GM12892 (cell line): ENCODE data around the gene LCN12.
"Not testable (repeated sequence)": the region's sequence is repeated elsewhere in the genome, so short reads cannot be mapped to it uniquely, and the experiment has no call there.

Experiments used
- DNase-seq: peaks from one replicate; pipeline ENCODE4 v3.0.0; 2011; ENCODE audit not compliant: insufficient read length
- FAIRE-seq: peaks from 2 replicates; lab custom pipeline; 2011; peaks lifted over from hg19 to GRCh38; lab: Jason Lieb, UNC
- POLR2A ChIP-seq: IDR thresholded peaks from 2 replicates; pipeline ENCODE4 v1.6.1; 2011; ENCODE audit warnings: low read depth, low read length, control low read depth
- POLR2AphosphoS5 ChIP-seq: IDR thresholded peaks from 2 replicates; pipeline ENCODE4 v1.6.1; 2011; ENCODE audit warnings: low read depth, low read length, control low read depth
- TAF1 ChIP-seq: IDR thresholded peaks from 2 replicates; pipeline ENCODE4 v1.6.1; 2011; ENCODE audit warnings: low read depth, mild to moderate bottlenecking, control low read depth, low read length, borderline replicate concordance

The LCN12 gene

DNA sequence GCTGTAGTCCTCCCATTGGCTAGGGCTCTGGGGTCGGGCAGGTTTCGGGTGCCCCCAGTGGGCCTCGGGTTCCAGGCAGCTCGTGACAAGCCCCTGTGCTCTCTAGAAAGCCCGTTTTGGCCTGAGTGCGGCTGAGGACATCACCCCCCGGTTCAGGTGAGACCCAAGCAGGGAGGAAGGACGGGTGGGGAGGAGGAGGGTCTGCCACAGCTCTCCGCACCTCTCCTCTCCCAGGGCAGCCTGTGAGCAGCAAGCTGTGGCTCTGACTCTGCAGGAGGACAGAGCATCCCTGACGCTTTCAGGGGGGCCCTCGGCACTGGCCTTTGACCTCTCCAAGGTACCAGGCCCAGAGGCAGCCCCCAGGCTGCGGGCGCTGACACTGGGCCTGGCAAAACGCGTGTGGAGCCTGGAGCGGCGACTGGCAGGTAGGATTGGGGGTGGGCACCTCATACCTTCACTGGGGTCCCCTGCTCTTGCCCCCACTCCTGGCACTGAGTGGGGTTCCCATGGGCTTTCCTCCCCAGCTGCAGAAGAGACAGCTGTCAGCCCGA is 40.8 kb downstream of the LCN12 start:
- DNase-seq (no peak), FAIRE-seq (peak; percentile 9)
- TF ChIP-seq POLR2A (no peak), POLR2AphosphoS5 (no peak), TAF1 (no peak)

DNA sequence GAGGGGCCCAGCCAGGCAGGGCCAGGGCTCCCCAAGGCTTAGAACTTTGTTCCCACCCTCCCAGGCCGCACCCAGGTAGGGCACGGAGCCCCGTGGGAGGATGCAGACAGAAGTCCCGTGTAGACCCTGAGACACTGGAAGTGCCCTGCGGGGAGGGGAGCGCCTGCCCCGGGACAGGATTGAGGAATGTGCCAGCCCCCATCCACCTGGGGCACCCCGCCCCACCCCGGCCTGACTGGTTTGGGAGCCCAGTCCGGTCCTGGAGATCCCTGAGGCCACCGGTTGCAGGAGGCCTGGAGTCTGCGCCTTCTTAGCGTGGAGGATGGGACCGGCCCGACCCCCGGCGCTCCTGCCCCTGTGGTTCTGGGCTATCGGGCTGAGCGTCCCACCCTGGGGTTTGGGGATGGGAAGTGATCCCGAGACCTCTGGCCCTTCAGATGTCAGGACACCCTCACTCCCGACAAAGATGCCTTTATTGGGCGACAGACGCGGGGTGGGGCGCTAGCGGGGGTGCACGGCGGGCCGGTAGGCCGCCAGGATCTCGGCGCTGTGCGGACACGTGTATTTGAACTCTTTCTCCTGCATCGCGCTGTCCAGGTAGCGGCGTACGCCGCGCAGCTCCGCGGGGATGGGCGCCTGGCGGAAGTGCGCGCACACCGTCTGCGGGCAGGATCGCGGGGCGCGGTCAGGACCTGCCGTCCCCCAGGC is 42.3 kb downstream of the LCN12 start:
- TF ChIP-seq TAF1, result no peak
- TF ChIP-seq POLR2A, result no peak
- no peak for TF ChIP-seq POLR2AphosphoS5
- FAIRE-seq, result no peak
- no peak for DNase-seq

DNA sequence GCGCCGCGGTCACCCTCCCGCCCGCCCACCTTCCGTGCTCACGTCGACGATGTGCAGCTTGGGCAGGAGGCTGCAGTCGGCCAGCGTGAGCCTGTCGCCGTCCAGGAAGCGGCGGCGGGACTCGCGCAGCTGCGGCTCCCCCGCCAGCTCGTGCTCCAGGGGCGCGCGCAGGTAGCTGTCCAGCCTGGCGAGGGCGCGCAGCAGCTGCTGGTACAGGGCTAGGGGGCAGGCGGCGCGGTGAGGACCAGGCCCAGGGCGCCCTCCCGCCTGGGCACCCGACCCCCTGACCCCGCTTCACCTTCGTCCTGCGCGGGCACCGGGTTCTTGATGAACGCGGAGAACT is 42.8 kb downstream of the LCN12 start:
- DNase-seq, result no peak
- TF ChIP-seq TAF1 (no peak), POLR2A (no peak), POLR2AphosphoS5 (no peak)
- FAIRE-seq, result no peak

DNA sequence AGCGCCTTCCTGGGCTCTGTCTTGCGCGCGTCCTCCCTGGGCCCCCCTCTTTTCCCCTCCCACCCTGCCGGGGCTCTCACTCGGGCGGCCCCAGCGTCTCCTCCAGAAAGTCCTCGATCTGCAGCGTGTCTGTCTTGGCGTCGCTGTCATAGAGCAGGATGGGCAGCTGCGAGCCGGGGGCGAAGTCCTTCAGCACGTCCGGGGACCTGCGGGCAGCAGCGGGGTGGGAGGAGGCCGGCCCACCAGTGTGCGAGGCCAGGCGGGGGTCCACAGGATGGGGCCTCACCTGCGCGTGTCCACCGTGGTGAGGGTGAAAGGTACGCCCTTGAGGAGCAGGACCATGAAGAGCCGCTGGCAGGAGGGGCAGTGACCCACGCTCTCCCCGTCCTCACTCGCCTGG is 43.3 kb downstream of the LCN12 start:
- no peak for DNase-seq
- TF ChIP-seq TAF1 (no peak), POLR2A (no peak), POLR2AphosphoS5 (no peak)
- no peak for FAIRE-seq

DNA sequence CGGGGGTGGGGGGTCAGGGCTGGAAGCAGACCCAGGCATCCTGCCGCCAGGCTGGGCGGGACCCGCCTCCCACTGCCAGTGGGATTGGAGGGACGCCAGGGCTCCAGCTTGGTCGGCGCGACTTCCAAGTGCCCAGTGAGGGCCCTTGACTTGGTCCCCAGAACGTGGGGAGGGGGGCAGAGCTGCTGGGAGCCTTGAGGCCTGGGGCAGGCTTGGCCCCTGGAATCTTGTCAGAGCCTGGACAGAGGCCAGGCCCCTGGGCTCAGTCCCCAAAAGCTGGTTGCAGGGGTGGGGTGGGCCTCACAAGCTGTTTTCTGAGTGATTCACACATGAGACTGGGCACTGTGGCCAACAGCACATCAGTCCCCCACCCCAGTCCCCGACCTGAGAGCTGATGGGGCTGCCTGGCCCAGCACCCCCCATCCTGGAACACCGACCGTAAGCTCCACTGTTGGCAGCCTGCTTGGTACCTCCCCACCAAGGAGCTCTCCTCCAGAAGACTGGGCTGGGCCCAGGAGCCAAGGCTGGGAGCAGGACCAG is 43.8 kb downstream of the LCN12 start:
- TF ChIP-seq TAF1 (no peak), POLR2AphosphoS5 (no peak), POLR2A (no peak)
- FAIRE-seq (no peak), DNase-seq (no peak)

DNA sequence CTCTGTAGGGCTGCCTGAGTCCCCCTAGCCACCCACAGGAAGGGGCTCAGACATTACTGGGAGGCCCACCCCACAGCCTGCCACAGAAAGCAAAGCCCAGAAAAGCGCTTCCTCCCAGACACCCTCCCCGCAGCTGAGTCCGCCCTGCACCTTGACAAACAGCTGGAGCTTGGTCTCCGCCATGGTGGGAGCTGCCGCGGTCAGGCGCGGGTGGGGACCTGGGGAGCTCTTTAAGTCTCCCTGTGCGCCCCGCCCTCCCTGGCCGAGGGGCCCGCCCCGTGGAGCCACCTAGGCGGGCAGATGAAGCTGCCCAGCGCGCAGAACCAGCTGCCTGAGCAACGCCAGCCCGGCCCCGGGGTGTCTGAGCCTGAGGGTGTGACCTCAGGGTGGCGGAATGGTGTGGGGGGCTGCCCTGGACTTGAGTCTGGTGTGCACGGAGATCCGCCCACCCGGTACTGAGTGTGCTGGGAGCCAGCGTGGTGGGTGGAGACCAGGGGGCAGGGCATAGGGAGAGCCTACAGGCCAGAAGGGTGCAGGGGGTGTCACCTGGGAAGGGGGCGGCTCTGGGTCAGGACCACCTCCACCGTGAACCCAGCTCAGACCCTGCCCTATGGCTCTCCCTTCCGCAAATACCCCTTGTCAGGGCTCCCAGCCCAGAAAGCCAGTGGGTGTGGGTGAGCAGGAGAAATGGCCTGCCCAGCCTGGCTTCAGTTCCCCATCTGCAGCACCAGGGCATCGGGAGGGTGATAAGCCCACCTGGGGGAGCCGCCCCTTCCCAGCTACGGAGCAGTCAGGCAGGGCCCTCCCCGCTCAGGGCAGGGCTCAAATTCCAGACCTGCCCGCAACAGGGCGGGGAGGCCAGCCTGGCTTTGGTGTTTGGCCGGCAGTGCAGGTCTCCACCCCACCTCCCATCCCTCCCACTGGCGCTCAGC is 44.6 kb downstream of the LCN12 start, which contains the start of gene CLIC3:
TSS of gene CLIC3 (minus strand) at position 208 of the 932 bp plus-strand sequence. CDS start at position 183, 25 bp downstream.
- DNase-seq (no peak), FAIRE-seq (peak; percentile 36)
- TF ChIP-seq POLR2A, result no peak
- no peak for TF ChIP-seq POLR2AphosphoS5
- TF ChIP-seq TAF1, result no peak

DNA sequence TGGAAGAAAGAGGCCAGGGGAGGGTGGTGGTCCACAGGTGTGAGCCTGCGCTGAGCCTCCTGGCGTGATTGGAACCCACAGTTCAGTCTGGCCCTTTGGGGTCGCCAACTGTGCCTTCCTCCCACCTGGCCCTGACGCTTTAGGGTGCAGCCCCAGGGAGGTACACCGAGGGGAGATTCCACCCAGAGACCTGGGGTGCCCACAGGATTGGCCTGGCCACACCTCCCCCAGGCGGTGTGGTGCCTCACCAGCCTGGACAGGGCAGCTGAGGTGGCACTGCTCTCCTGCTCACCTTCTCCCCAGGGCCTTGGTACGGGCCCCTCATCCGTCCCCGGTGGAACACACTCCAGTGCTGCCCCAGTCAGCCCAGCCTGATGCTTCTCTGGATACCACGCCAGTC is 45.3 kb downstream of the LCN12 start:
- DNase-seq (no peak), FAIRE-seq (no peak)
- TF ChIP-seq TAF1 (no peak), POLR2AphosphoS5 (no peak), POLR2A (no peak)

DNA sequence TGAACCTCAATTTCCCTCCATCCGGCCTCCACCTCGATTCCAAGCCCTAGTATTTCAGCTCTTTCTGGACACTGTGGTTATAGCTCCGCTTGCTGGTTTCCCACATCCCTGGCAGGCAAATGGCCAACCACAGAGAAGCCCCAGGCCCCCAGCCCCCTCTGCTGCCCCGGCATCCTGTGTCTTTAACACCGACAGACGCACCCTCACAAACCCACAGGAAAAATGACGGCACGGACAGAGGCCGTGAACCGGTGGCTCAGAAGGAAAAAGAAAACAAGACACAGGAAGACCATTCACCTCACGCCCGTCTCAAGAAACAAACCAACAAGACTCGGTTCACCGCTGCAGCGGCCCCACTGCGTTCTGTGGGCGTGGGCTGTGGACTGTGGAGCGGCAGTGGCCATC is 45.8 kb downstream of the LCN12 start:
- TF ChIP-seq POLR2A (no peak), TAF1 (no peak)
- FAIRE-seq (no peak), DNase-seq (no peak)

DNA sequence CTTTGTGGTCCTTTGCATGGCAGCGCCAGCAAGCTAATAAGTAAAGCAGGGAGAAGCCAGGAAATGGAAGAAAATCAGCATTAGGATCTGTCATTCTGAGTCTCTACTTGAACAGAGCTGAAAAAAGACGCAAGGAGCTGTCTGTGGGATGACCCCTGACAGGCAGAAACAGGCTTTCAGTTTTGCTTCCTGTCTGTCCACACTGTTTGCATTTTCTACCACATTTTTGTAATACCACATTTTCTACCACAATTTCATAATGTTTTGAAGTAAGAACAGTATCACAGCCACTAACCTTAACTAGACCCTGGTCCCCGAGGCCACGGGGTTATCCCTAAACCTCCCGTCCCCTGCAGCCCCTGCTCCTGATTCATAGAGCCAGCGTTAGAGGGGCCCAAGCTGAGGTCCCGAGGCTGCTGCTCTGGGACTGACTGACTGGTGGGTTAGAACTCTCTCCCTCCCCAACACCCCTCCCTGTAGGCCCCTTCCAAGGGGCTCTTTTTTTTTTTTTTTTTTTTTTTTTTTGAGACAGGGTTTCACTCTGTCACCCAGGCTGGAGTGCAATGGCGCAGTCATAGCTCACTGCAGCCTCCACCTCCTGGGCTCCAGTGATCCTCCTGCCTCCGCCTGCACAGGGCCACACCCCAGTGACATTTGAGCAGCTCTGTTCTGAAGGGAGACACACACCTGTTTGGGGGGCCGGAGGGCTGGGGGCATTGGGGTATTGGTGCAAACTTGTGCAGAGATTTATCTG is 48.3 kb downstream of the LCN12 start:
- no peak for TF ChIP-seq TAF1
- TF ChIP-seq POLR2A, result no peak
- no peak for TF ChIP-seq POLR2AphosphoS5
- DNase-seq (peak; percentile 69), FAIRE-seq (peak; percentile 93)

DNA sequence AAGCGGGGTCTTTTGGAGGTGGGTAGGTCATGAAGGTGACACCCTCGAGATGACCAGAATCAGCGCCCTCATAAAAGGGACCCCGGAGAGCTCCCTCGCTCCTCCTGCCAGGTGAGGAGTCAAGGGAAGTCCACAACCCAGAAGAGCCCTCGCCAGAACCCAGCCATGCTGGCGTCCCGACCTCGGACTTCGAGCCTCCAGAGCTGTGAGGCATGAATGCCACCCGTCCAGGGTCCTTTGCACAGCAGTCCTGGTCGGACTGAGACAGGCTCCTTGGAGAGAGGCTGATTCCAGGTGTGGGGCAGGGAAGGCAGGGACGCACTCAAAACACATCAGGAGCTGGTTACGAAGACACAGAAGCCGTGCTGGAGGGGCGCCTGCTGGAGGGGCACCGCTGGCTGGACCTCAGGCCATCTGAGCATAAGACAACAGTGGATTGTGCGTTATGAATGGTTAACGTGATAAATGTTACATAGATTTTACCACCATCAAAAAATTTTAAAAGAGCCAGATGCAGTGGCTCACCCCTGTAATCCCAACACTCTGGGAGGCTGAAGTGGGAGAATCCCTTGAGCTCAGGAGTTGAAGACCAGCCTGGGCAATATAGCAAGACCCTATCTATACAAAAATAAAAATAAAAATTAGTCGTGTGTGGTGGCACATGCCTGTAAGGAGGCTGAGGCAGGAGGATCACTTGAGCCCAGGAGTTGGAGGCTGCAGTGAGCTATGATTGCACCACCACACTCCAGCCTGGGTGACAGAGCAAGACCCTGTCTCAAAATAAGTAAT is 50.0 kb downstream of the LCN12 start:
- no peak for TF ChIP-seq POLR2A
- no peak for TF ChIP-seq POLR2AphosphoS5
- TF ChIP-seq TAF1, result no peak
- DNase-seq, result no peak
- no peak for FAIRE-seq

DNA sequence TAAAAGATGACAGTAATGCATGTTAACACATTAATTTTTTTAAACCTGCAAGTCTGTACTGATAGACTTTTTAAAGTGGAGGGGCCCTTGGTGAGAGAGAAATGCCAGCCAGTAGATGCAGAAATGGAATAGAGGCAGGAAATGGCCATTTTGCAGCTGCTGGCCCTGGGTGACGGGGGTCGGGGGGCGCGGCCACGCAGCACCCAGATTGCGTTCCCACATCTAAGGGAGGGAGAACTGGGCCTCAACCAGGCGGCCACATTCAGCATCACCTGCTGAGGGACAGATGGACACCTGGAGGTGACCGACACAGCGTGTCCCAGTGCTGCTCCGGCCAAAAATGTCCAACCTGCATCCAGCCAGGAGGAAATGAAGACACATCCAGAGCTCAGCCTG is 50.6 kb downstream of the LCN12 start:
- no peak for FAIRE-seq
- DNase-seq, result no peak
- no peak for TF ChIP-seq TAF1
- TF ChIP-seq POLR2A, result no peak
- TF ChIP-seq POLR2AphosphoS5, result no peak

DNA sequence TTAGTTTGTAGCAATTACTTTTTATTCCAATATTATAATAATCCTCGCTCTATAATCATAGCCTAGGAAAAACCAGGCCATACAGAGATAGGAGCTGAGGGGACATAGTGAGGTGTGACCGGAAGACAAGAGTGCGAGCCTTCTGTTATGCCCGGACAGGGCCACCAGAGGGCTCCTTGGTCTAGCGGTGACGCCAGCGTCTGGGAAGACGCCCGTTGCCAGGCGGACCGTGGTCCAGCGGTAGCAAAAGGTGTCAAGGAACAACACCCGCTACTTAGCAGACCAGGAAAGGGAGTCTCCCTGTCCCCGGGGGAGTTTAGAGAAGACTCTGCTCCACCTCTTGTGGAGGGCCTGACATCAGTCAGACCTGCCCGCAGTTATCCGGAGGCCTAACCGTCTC is 52.2 kb downstream of the LCN12 start:
- FAIRE-seq, DNase-seq: not testable (repeated sequence)
